Measurements from ENCODE around the gene AZIN2. TPM values are rescaled to one million over a fixed set of nuclear protein-coding genes. Genes with fewer than 3 reads are reported as not detected.

AZIN2 gene
- total RNA-seq, 3 donors from 2014 or later: 1.9 to 11.8 (median 7.9) TPM

DNA sequence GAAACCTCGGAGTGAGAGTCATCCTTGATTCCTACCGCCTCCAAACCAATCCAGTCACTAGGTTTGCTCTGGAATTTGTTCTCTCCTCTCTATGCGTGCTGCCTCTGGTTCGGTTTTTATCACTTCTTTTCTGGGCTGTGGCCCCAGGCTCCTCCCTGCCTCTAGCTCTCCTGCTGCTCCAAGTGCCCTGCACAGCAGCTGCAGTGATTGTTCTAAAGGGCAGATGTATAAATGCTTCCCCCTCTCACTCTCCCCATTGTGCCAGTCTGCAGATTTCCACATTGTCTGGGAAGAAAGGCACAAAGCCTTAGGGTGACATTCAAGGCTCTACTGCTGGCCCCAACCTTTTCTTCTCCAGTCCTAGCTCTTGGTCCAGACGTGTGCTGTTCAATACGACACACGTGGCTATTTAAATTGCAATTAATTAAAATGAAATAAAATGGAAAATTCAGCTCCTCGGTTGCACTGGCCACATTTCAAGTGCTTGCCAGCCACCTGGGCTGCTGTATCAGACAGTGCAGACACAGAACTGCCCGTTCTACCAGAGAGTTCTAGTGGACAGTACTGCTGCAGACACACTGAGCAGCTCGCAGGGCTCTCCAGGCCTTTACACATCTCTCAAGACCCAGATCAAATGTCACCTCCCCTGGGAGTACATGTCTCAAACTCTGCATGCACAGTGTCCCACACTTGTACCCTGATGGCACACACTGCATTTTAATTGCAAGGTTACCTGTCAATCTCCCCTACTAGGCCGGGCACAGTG lies 88.5 kb downstream of the AZIN2 start:
- TF ChIP-seq POLR2A (IDR thresholded peaks at IDR 0.05): no peak
- TF ChIP-seq POLR2AphosphoS5 (IDR thresholded peaks at IDR 0.05): no peak
- no peak for TF ChIP-seq CTCF (IDR thresholded peaks at IDR 0.05)
- Histone ChIP-seq H3K36me3 (no peaks in the 10 kb centered on the region), H3K4me1 (no peaks in the 10 kb centered on the region), H3K27me3 (no peaks in the 10 kb centered on the region), H3K9me3 (no peaks in the 10 kb centered on the region), H3K27ac (no peak overlapping the region), H3K4me3 (no peak overlapping the region)
- no peak for DNase-seq (ENCODE audit: low spot score in 2 of 2)
- intact Hi-C loops (cut with DNase I; ENCODE audit: low total_unique reads): no loop called here

Other genes with a start within 250 kb of the AZIN2 start
- under 1 TPM in 2 of 3 donors, not detected in 1; 0.59 to 0.96 TPM for gene FNDC5, start 210.2 kb upstream of the AZIN2 start, total RNA-seq
- 1 to 10 TPM in 1 of 3 donors, not detected in 2; 2.0 TPM for gene HPCA, start 194.7 kb upstream of the AZIN2 start, total RNA-seq
- gene TMEM54, start 179.8 kb upstream of the AZIN2 start, total RNA-seq: 100 to 1,000 TPM in 1 of 3 donors, 10 to 100 TPM in 2; 26.9 to 109 (median 94.8) TPM
- 10 to 100 TPM; 15.7 to 22.5 (median 16.7) TPM for gene RNF19B, start 116.3 kb upstream of the AZIN2 start, total RNA-seq
- 100 to 1,000 TPM; 124 to 483 (median 280) TPM for gene AK2, start 44.3 kb upstream of the AZIN2 start, total RNA-seq
- gene TRIM62, start 100.9 kb downstream of the AZIN2 start, total RNA-seq: 10 to 100 TPM in 1 of 3 donors, 1 to 10 TPM in 2; 4.3 to 10.8 (median 7.2) TPM
- gene ZNF362, start 175.3 kb downstream of the AZIN2 start, total RNA-seq: 10 to 100 TPM; 11.7 to 16.0 (median 15.7) TPM
- gene A3GALT2, start 239.9 kb downstream of the AZIN2 start, total RNA-seq: not detected